SK-N-SH (cell line): ENCODE measurements around the gene RAB1A. TPM values are rescaled to one million over a fixed set of nuclear protein-coding genes. Genes with fewer than 3 reads are reported as not detected.

Experiments used
- CTCF ChIA-PET: fragments of 300-600, 350-600 bp; formaldehyde crosslinking; extraction: SDS; loops from one replicate; lab custom pipeline; 2021; lab: Yijun Ruan, JAX
- POLR2A ChIA-PET: fragments of 350-600 bp; sonication (Branson Sonifier 250); formaldehyde crosslinking; extraction: SDS; loops from one replicate; lab custom pipeline; 2020; ENCODE audit warnings: antibody characterized with exemption, inconsistent platforms; lab: Yijun Ruan, JAX
- DNase-seq: peaks from one replicate; pipeline ENCODE4 v3.0.0; 2012
- H2AFZ ChIP-seq: fragments of 200-600 bp; sonication (generic); 2 replicates; pipeline ENCODE4 v1.8.1; 2016; ENCODE audit warnings: antibody characterized with exemption, mild to moderate bottlenecking, low read depth
- H3F3A ChIP-seq: fragments of 200-600 bp; sonication (generic); replicated peaks from 2 replicates; pipeline ENCODE3; 2016; ENCODE audit warnings: antibody characterized with exemption, mild to moderate bottlenecking; ENCODE audit not compliant: insufficient read depth
- H3K27ac ChIP-seq, 2 experiments: fragments of 200-500 bp in 1 of 2; fragments of 200-600 bp in 1 of 2; sonication (Bioruptor generic) in 1 of 2; sonication (generic), shearing (Covaris generic) in 1 of 2; 2 replicates each; pipeline versions ENCODE4 v1.5.1 to v1.6.1; 2014 to 2016; ENCODE audit warnings: low read depth in 2 of 2, inconsistent platforms in 1 of 2, low read length in 1 of 2, mild to moderate bottlenecking in 1 of 2, mixed read lengths in 1 of 2
- H3K27me3 ChIP-seq: fragments of 200-600 bp; sonication (generic), shearing (Covaris generic); 2 replicates; pipeline ENCODE4 v1.6.1; 2016; ENCODE audit warnings: mixed run types; ENCODE audit not compliant: insufficient read depth
- H3K36me3 ChIP-seq, 2 experiments: fragments of 200-500 bp in 1 of 2; fragments of 200-600 bp in 1 of 2; sonication (Bioruptor generic) in 1 of 2; sonication (generic) in 1 of 2; replicated peaks in 1 of 2; 2 replicates each; pipeline versions ENCODE3 to v1.5.1; 2014 to 2016; ENCODE audit warnings: low read length in 1 of 2, mild to moderate bottlenecking in 1 of 2; ENCODE audit not compliant: insufficient read depth in 2 of 2, control insufficient read depth in 1 of 2
- H3K4me1 ChIP-seq, 2 experiments: fragments of 200-500 bp in 1 of 2; fragments of 200-600 bp in 1 of 2; sonication (Bioruptor generic) in 1 of 2; sonication (generic), shearing (Covaris generic) in 1 of 2; 2 replicates each; pipeline versions ENCODE4 v1.5.1 to v1.6.1; 2014 to 2016; ENCODE audit warnings: low read depth in 1 of 2, low read length in 1 of 2, mixed run types in 1 of 2; ENCODE audit not compliant: insufficient read depth in 2 of 2, control insufficient read depth in 1 of 2
- H3K4me2 ChIP-seq: fragments of 200-600 bp; sonication (generic), shearing (Covaris generic); 2 replicates; pipeline ENCODE4 v1.6.1; 2017; ENCODE audit warnings: mixed run types
- H3K4me3 ChIP-seq, 2 experiments: fragments of 200-500 bp in 1 of 2; fragments of 200-600 bp in 1 of 2; sonication (Bioruptor generic) in 1 of 2; sonication (generic), shearing (Covaris generic) in 1 of 2; 2 replicates each; pipeline versions ENCODE4 v1.5.1 to v1.8.1; 2014 to 2016; ENCODE audit warnings: low read depth in 2 of 2, inconsistent platforms in 1 of 2, low read length in 1 of 2, mild to moderate bottlenecking in 1 of 2, mixed read lengths in 1 of 2, moderate library complexity in 1 of 2
- H3K79me2 ChIP-seq: fragments of 200-600 bp; sonication (generic); 2 replicates; pipeline ENCODE4 v1.8.1; 2017; ENCODE audit warnings: mild to moderate bottlenecking; ENCODE audit not compliant: insufficient read depth
- H3K9ac ChIP-seq: fragments of 200-600 bp; sonication (generic); 2 replicates; pipeline ENCODE4 v1.6.1; 2017; ENCODE audit warnings: mixed run types
- H3K9me2 ChIP-seq: fragments of 200-600 bp; sonication (generic); 2 replicates; pipeline ENCODE4 v1.6.1; 2017; ENCODE audit warnings: mixed run types
- H3K9me3 ChIP-seq: fragments of 200-600 bp; sonication (generic); 2 replicates; pipeline ENCODE4 v1.6.1; 2017; ENCODE audit warnings: mixed run types, mild to moderate bottlenecking, moderate library complexity
- H4K20me1 ChIP-seq: fragments of 200-600 bp; sonication (generic); 2 replicates; pipeline ENCODE4 v1.6.1; 2017; ENCODE audit warnings: mild to moderate bottlenecking, mixed run types; ENCODE audit not compliant: insufficient read depth
- CHD2 ChIP-seq: fragments of 150-350 bp; IDR thresholded peaks from 2 replicates; pipeline ENCODE4 v1.6.1; 2018; ENCODE audit warnings: low read length; ENCODE audit not compliant: partially characterized antibody
- CTCF ChIP-seq: fragments of 200-600 bp; sonication (generic); IDR thresholded peaks from 2 replicates; pipeline ENCODE4 v1.6.1; 2017; ENCODE audit warnings: antibody characterized with exemption, mild to moderate bottlenecking, moderate library complexity
- EP300 ChIP-seq, 2 experiments: IDR thresholded peaks; 2 replicates each; pipeline versions ENCODE4 v1.4.0 to v1.6.1; 2012; ENCODE audit warnings: borderline replicate concordance in 1 of 2, low read depth in 1 of 2, low read length in 1 of 2
- EZH2phosphoT487 ChIP-seq: fragments of 200-600 bp; sonication (generic); IDR thresholded peaks from 2 replicates; pipeline ENCODE4 v1.6.1; 2017; ENCODE audit warnings: low read depth, mixed run types, mild to moderate bottlenecking, antibody characterized with exemption, moderate library complexity, borderline replicate concordance
- FOXJ3 ChIP-seq: sonication (generic); formaldehyde crosslinking; IDR thresholded peaks from 2 replicates; pipeline ENCODE4 v1.5.1; 2020; ENCODE audit warnings: mild to moderate bottlenecking, missing genetic modification reagents
- FOXM1 ChIP-seq: IDR thresholded peaks from 2 replicates; pipeline ENCODE4 v1.4.0; 2012; ENCODE audit warnings: low read depth, mild to moderate bottlenecking
- GABPA ChIP-seq: IDR thresholded peaks from 2 replicates; pipeline ENCODE4 v1.4.0; 2012; ENCODE audit warnings: low read depth, mild to moderate bottlenecking
- JUND ChIP-seq: IDR thresholded peaks from 2 replicates; pipeline ENCODE4 v1.4.0; 2012
- MAX ChIP-seq: IDR thresholded peaks from 2 replicates; pipeline ENCODE4 v1.4.0; 2012; ENCODE audit warnings: low read depth
- PBX3 ChIP-seq: IDR thresholded peaks from 2 replicates; pipeline ENCODE4; 2012
- RAD21 ChIP-seq: IDR thresholded peaks from 2 replicates; pipeline ENCODE4 v1.6.1; 2012; ENCODE audit warnings: mild to moderate bottlenecking, low read length
- REST ChIP-seq: IDR thresholded peaks from 2 replicates; pipeline ENCODE4 v1.6.1; 2012; ENCODE audit warnings: mild to moderate bottlenecking, low read depth, low read length, moderate library complexity
- RXRA ChIP-seq: IDR thresholded peaks from 2 replicates; pipeline ENCODE4 v1.4.0; 2012; ENCODE audit warnings: low read depth, mild to moderate bottlenecking, borderline replicate concordance
- SMC3 ChIP-seq: IDR thresholded peaks from 2 replicates; pipeline ENCODE4 v1.6.1; 2012; ENCODE audit warnings: low read depth, low read length, improper control_type of control experiment
- TAF1 ChIP-seq: IDR thresholded peaks from 2 replicates; pipeline ENCODE4 v1.6.1; 2012; ENCODE audit warnings: low read depth, mild to moderate bottlenecking, low read length, moderate library complexity, borderline replicate concordance
- TEAD4 ChIP-seq: IDR thresholded peaks from 2 replicates; pipeline ENCODE4 v1.4.0; 2012; ENCODE audit warnings: mild to moderate bottlenecking, borderline replicate concordance; ENCODE audit not compliant: insufficient read depth
- WGBS: methylation state at CpG from one replicate; pipeline ENCODE4 v1.1.6; 2017; ENCODE audit warnings: low lambda C conversion rate; 5-methylcytosine and 5-hydroxymethylcytosine counted together
- polyA plus RNA-seq, 3 experiments: library from polyadenylated mRNA; depleted of rRNA; stranded (reverse); fragments of >200 nt; gene quantifications; 2 replicates each; pipeline ENCODE4 v1.2.3, GENCODE V29; 2012

RAB1A gene
- polyA plus RNA-seq, 1 of the 3 experiments (the other 2 are of a cell fraction): 113 TPM

GRCh38 chr2:65043001-65043400 is 86.9 kb downstream of the RAB1A start:
- Histone ChIP-seq H4K20me1 (no peaks in the 10 kb centered on the region), H3K9me2 (no peaks in the 10 kb centered on the region), H3K9ac (no peak overlapping the region), H3K79me2 (no peaks in the 10 kb centered on the region), H3K27ac (no peak overlapping the region), H3F3A (no peaks in the 10 kb centered on the region), H3K27me3 (no peaks in the 10 kb centered on the region), H3K4me2 (no peak overlapping the region), H2AFZ (no peak overlapping the region), H3K9me3 (no peaks in the 10 kb centered on the region), H3K4me1 (no peaks in the 10 kb centered on the region), H3K36me3 (no peaks in the 10 kb centered on the region), H3K4me3 (no peak overlapping the region)
- TF ChIP-seq GABPA (no peak), RXRA (no peak), PBX3 (no peak), FOXJ3 (no peak), JUND (no peak), TAF1 (no peak)
- 65% methylated on average over 2 of the region's 2 CpGs for WGBS
- CTCF ChIA-PET: interaction anchor here (1.0 to 7.2 kb wide), 3 partner anchors 12 to 126 kb away, joined by 3 to 53 read pairs (median 4); no protein-coding TSS in a partner anchor
- POLR2A ChIA-PET: no interaction called here
- DNase-seq: no peak

- no peaks in the 10 kb centered on the region for H3K4me1 ChIP-seq
- H3K27ac ChIP-seq: no peak overlapping the region
- no peak overlapping the region for H3K9ac ChIP-seq
- H4K20me1 ChIP-seq: no peaks in the 10 kb centered on the region
- H3K9me2 ChIP-seq: no peaks in the 10 kb centered on the region
- H2AFZ ChIP-seq: no peak overlapping the region
- H3F3A ChIP-seq: no peaks in the 10 kb centered on the region
- H3K9me3 ChIP-seq: no peaks in the 10 kb centered on the region
- 39% methylated on average over 10 of the region's 13 CpGs for WGBS
- CTCF ChIA-PET: interaction anchor here (0.5 to 13.1 kb wide), 19 partner anchors 9 to 710 kb away, joined by 3 to 130 read pairs (median 4); no protein-coding TSS in a partner anchor
- peak overlapping the region; percentile 43; the same call in 1 of the 2 replicates for H3K4me2 ChIP-seq
- H3K79me2 ChIP-seq: no peaks in the 10 kb centered on the region
- no peaks in the 10 kb centered on the region for H3K27me3 ChIP-seq
- H3K36me3 ChIP-seq: no peaks in the 10 kb centered on the region
- DNase-seq: peak; percentile 79
- POLR2A ChIA-PET: no interaction called here
- H3K4me3 ChIP-seq: no peak overlapping the region
- TF ChIP-seq EZH2phosphoT487 (no peak), JUND (no peak), REST (no peak), FOXM1 (no peak), CTCF (peak; percentile 88), RAD21 (peak; percentile 94), EP300 (IDR thresholded peaks at IDR 0.05; ENCODE audit: borderline replicate concordance in 1 of 2, low read depth in 1 of 2, low read length in 1 of 2) (no peak), SMC3 (peak; percentile 97), PBX3 (no peak), TEAD4 (no peak), CHD2 (peak; percentile 37), MAX (no peak)
Observed at GRCh38 chr2:65040400-65041261, 89.3 kb downstream of the RAB1A start.
